ELF-1 (cell line): ENCODE results near the gene AQP12B.
A peak's percentile ranks its signal among the peaks of the same experiment; 100 is the strongest.
"Not testable (repeated sequence)": the region's sequence is repeated elsewhere in the genome, so short reads cannot be mapped to it uniquely, and the experiment has no call there.

Experiments
- DNase-seq: peaks from one replicate; pipeline ENCODE4 v3.0.0-alpha.2; 2016; ENCODE audit warnings: low read depth, low spot score

The AQP12B gene

DNA sequence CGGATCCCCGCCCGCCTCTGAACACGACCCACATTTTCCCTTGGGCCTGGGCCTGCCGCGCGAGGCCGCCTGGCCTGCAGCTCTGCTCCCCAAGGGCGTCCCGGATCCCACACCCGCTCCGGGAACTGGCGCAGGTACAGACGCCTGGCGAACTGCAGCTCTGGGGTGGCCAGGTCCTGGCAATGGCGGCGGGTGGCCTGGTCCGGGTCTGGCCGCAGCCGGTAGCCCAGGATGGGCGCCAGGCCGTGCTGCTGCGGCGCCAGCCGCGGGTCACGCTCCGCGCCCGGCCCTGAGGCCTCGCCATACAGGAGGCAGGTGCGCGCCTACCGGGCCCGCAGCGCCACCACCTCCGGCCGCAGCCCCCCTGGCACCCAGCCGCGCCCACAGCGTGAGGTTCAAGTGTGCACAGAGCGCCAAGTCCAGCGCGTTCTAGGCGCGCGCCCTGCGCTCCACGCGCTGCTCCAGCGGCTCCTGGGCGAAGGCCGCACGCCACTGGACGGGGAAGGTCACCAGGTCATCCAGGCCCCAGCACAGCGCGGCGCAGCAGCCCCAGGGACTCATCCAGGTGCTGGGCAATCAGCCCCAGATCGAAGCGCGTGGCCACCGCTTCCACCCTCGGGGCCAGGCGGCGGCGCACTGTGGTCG is 18.5 kb upstream of the AQP12B start:
- DNase-seq: no peak

DNA sequence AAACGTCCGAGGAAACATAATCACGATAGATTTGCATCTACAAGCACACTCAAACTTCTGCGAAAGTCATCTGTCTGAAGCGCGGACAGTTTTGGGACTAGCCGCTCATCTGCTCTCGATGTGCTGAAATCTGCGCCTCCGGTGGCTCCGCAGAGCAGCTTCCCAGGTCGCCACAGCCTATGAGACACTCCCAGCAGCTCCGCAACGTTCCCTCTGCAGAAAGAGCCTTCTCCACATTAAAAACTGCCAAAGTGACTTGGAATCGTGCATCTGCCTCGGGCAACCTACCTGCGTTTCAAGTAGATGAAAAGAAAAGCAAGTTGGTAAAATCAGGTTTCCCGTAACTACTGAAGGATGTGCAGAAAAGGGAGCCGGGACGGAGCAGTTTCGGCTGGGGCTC is 17.9 kb upstream of the AQP12B start:
- DNase-seq: not testable (repeated sequence)

DNA sequence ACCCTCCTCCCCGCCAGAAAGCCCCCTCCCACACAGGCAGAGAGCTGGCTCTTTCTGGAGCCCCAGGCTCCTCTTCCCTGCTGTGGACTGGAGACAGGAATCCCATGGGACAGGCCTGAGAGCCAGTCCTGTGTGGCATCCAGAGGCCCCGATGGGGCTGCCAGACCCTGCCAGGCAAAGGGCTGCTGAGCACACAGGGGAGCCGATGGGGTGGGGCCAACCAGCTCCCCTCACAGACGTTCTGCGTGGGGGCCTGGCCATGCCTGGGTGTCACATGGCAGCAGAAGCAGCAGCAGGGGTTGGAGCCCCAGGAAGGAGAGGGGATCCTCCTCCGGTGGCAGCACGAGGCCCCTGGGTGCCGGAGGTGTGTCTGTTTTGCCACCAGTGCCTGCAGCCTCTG is 17.1 kb upstream of the AQP12B start:
- not testable (repeated sequence) for DNase-seq

DNA sequence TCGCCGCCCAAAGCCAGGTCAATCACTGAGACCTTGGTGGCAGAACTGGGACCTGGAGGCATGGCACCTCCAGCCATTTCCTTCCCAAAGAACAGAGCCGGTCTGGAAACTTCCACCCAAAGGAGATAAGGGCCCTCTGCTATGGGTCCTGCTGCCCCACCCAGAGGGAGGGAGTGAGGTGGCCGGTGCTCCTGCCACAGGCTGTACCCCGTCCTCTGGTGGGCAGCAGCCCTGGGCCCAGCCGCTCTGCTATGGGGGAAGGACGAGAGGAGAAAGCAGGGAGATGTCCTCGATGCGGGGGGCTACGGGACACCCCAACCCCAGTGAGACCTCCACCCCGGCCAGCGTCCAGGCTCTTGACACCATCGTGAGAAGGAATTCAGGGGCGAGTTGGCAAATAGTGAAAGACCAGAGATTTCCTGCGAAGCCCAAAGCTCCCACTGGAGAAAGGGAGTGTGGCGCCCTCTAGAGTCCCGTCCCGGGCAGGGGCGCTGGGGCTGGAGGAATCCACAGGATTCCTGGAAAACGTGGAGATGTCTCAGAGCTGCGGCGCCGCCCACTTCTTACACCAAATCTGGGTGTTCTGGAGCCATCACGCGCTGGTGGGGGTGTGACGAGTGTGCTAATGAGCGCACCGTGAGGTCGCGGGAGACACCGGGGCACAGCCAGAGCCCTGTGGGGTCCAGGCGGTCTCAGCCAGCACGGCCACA is 16.3 kb upstream of the AQP12B start:
- not testable (repeated sequence) for DNase-seq

DNA sequence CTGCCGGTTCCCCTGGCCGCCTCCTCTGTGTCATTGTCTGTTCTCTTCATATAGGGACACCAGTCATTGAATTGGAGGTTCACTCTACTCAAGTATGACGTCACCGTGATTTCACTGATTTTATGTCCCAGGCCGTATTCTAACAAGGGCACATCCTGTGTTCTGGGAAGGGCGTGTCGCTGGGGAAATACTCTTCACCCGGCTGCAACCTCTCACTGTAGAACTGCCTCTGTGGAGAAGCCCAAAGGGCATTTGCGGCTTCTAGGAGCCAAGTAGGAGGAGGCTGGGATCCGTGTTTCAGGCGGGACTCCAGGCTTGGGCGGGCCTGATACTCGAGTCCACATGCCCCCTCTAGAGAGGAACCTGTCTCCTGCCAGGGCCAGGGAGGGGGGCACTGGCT is 13.8 kb upstream of the AQP12B start:
- DNase-seq: not testable (repeated sequence)

DNA sequence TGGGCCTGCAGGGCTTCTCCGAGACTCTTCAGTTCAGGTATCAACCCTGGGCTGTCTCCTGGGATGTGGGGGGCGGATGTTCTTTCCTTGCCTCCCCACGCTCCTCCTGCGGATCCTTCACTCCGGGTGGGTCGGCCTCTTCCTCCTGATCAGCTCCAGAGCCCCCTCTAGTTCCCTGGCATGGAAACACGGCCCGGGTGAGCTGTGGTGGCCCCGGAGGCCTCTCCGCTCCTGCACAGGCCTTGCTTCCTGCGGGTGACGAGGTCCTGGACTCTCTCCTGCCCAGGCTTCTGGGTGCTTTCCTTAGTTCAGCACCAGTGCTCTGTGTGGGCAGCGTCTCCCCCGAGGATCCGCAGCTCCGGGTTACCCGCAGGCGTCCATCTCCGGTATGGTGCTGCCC is 12.9 kb upstream of the AQP12B start:
- not testable (repeated sequence) for DNase-seq

DNA sequence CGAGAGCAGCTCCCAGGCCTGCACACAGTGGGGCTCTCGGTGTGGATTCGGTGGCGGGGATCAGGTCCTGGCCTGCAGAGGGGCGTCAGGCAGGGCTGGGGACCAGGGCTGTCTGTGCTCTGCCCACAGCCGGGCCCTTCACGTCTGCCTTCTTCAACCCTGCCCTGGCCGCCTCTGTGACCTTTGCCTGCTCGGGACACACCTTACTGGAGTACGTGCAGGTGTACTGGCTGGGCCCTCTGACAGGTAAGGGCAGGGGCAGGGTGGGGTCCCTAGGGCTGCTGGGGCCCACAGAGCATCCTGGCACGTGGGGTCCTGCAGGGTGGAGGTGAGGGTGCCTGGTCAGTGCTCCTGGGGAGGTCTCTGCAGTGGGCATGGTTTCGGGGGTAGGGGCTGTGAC is 11.6 kb upstream of the AQP12B start:
- DNase-seq: not testable (repeated sequence)

DNA sequence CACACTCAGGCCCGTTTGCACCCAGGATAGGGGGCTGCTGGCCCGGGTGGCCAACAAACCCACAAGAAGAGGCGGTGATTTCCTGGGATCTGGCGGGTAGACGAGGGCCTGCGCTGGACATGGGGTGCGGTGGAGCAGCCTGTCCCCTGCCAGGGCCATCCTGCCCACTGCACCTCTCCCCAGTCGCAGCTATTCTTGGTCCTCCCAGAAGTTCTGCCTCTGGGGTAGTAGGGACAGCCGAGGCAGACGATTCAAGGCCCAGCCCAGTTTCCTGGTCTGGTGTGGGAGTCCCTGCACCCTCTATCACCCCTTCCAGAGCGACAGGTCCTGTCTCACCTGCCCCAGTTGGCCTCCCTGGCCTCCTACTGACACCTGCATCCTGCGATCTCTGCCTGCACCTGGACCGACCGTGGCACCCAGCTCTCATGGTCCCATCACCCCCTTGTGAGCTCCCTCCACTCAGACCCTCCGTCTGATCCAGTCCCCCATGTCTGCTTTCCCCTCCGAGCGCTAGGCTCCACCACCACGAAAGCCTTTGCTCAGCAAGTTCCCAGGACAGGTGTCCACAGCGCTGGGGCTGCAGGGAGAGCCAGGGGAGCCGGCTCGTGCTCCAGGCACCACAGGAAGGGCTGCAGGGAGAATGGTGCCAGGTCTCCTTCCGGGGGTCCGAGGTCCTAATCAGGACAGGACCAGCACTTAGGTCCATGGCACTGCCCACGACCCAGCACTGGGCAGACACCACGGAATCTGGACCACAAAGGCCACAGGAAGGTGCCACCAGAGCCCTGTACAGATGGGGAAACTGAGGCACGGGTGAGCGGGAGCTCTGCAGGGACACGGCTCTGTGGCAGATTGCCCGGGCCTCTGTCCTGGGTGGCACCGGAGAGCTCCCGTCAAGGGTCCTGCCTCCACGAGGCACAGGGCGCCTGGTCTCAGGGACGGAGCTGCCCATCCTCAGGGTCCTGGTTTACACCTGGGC is 10.2 kb upstream of the AQP12B start:
- DNase-seq: not testable (repeated sequence)

DNA sequence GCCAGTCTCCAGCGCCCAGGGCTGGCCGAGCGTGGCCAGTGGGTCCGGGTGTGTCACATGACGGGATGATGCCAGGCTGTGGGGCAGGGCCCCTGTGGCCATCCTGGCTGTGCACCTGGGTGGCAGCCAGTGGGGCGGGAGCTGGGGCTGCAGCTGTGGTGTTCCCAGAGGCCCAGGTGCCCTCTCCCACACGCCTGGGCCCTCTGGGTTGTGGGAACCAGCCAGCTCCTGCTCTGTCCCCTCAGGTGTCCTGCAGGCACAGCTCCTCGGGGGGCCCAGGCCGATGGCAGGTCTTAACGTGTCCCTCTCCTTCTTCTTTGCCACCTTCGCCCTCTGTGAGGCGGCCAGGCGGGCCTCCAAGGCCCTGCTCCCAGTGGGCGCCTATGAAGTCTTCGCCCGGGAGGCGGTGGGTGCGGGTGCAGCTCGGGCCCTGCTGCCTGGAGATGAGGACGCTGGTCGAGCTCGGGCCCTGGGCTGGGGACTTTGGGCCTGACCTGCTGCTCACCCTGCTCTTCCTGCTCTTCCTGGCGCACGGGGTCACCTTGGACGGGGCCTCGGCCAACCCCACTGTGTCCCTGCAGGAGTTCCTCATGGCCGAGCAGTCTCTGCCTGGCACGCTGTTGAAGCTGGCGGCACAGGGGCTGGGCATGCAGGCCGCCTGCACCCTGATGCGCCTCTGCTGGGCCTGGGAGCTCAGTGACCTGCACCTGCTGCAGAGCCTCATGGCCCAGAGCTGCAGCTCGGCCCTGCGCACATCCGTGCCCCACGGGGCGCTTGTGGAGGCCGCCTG is 9.1 kb upstream of the AQP12B start, which contains the start of gene AQP12A:
Gene AQP12A, plus strand, starts transcription at position 236 of the 790 bp plus-strand sequence. Its CDS starts 48 bp downstream, at position 284.
- not testable (repeated sequence) for DNase-seq

DNA sequence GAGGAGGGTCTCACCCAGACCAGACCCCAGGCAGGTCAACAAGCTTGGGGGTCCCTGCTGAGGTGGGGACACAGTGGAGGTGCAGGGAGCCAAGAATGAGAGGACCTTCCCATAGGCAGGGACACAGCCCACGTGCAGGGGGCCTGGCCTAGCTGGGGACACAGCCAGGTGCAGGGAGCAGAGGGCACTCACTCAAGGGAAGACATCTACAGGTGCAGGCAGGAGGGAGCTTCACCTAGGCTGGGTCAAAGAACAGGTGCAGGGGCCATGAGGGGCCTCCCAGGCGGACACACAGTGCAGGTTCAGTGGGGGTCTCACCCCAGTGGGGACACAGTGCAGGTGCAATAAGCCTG is 8.4 kb upstream of the AQP12B start:
- not testable (repeated sequence) for DNase-seq

DNA sequence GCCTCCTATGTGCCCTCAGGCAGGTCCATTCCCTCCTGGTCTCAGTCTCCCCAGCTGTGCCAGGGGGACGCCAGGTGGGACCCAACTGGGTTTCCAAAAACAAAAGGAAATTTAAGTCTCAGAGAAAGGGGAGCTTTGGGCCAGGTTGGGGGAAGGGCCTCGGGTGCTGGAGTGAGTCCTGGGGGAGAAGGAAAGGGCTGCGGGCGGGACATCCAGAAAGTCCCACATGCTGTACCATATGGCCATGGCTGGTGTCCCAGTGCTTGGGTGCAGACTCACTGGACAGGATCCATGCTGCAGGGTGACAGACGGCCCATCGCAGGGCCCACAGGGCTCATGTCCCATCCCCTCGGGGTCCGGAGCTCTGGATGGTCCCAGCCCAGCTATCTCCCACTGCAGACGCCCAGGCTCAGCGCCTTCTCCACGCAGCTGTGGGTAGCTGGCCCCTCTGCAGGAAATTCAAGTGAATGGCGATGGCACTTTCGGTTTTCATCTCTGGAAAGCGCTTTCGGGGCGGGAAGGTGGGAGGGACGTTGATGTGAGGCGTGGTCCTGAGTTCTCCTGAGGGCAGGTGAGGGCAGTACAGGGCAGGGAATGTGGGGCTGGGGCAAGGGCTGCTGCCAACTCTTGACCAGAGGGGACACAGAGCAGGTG is 7.9 kb upstream of the AQP12B start:
- peak; percentile 0 for DNase-seq

DNA sequence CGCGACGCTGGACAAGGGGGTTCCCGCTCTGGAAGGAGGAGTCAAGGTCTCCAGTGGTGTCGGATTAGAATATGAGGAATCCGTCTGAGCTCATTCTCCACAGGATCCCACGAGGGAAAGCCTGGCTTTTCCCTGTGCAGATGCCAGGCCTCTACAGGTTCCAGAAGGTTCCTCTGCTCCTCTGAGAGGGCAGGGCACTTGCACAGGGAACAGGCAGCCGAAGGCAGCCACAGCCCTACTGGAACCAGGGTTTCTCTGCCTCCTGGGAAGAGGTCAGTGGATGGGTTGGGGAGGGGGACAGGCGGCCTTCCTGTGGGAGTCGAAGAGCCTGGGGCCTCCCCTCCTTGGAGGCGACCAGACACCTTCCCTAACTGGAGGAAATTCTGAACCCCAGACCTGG is 7.3 kb upstream of the AQP12B start:
- DNase-seq: peak; percentile 0

DNA sequence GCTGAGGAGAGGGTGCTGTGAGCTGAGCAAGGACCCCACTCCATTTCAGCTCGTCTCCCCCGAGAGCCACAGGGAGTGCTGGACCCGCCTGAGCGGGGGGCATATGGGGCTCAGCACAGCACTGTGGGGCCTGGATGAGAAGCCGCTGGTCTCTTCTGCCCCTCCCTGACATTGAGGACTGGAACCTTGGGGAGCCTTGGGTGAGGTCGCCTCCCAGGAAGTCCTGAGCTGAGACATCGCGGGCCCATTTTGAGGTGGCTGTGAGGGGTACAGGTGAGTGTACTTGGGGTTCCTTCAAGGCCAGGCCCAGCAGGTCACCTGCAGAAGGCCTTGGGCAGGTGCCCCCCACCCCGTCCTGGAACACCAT is 5.9 kb upstream of the AQP12B start:
- no peak for DNase-seq

DNA sequence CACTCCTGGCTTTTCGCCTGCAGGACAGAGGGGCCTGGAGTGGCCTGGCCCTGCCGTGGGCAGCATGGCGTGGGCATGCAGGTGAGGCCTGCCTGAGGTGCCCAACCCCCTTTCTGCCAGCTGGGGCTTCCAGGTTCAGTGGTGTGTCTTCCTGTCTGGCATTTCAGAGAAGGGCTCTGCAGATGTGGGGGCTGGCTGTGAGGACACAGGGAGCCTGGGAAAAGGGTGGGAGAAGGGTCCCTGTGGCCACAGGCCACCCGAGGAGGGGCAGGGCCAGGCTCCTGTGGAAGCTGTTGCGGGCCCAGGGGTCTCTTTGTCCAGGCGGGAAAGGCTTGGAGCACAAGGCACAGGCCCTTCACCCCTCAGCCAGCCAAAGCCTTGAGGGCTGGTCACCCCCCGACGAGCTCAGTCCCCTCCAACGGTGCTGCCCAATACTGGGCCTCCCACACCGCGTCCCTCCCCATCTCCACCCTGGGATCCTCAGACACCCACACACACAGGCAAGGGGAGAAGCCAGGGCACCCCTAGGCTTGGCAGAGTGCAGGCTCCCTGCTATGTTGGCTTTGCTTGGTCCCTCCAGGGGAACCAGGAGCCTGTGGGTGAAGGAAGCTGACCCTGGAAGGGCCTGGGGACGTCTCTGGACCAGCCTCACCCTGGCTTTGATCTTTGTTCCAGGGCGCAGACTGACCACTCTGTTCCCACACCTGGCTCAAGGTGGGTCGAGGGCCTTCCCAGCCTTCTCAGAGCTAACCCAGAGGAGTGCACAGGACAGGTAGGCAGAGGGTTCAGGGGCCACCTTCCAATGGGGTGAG is 5.3 kb upstream of the AQP12B start:
- no peak for DNase-seq

DNA sequence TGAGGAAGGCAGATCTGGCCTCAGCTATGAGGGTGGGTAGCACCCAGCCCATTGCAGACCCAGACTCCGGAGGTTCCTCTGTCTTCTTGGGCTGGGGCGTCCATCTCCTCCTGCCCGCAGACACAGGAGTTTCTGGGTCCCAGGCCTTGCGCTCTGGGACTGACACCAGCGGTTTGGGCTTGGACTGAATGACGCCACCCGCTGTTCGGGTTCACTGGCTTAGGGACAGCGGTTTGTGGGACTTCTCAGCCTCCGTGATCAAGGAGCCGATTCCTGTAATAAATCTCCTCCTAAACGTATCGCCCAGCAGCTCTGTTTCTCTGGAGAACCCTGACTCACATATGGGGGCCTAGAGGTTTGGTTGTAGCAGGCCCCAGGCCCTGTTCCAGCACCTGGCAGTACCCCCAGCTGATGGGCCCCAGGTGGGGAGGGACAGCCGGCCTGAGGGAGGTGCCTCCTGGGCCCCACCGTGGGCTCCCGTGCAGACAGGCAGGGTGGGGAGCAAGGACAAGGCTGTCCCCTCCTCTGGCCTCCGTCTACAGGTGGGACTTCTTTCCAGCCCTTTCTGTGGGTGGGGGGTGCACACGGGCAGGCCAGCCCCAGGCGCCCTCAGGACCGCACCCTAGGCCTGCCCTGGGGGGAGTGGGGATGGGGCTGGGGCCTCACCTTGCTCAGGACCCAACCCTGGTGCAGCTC is 4.5 kb upstream of the AQP12B start:
- no peak for DNase-seq

DNA sequence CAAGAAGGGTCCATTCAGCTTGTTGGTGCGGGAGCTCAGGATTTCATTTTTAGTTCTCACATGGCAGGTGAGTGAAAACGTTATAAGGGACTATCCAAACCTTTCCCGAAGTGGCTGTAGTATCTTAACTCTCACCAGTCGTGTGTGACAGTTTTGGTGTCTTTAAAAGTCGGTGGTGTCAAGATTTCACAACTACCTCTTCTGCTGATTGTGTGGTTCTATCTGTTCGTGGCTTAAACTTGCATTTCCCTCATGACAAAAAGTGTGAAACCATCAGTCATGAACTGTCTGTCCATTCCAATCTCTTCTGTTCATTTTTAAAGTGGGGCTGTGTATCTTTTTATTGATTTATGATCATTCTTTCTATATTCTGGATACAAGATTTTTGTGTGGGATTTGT is 3.8 kb upstream of the AQP12B start:
- no peak for DNase-seq

DNA sequence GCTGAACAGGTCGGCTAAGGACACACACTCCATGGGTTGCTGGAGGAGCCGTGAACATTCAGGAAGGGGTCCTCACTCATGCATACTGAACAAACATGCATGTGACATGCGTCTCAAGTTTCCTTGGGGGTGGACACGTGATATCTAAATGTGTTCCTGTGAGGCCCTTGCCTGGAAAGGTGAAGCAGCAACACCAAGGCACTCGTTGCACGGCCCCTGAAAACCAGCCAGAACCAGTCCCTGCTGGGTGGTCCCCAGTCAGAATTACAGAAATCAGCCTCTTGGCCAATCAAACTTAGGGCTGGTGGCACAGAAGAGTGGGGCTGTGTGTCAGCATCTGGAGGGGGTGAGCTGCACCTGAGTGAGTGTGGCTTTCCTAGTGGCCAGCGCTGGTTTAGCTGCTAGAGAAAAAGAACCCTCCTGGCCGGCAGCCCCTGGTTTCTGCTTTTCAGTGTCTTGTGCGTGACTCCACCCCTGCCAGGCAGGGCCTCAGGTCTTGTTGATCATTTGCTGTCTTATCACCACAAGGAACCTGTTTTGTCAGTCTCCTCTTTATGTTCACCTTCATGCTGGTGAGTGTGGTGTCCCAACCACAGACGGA is 3.2 kb upstream of the AQP12B start:
- DNase-seq: peak; percentile 86

DNA sequence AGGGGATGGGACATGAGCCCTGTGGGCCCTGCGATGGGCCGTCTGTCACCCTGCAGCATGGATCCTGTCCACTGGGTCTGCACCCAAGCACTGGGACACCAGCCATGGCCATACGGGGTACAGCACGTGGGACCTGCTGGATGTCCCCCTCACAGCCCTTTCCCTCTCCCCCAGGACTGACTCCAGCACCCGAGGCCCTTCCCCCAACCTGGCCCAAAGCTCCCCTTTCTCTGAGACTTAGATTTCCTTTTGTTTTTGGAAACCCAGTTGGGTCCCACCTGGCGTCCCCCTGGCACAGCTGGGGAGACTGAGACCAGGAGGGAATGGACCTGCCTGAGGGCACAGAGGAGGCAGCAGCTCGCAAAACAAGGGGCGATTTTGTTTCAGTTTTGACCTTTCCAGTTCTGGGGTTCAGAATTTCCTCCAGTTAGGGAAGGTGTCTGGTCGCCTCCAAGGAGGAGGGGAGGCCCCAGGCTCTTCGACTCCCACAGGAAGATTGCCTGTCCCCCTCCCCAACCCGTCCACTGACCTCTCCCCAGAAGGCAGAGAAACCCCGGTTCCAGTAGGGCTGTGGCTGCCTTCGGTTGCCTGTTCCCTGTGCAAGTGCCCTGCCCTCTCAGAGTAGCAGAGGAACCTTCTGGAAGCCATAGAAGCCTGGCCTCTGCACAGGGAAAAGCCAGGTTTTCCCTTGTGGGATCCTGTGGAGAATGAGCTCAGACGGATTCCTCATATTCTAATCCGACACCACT is 1.5 kb upstream of the AQP12B start:
- DNase-seq: not testable (repeated sequence)
